ENCODE results near the gene TREH.

DNA sequence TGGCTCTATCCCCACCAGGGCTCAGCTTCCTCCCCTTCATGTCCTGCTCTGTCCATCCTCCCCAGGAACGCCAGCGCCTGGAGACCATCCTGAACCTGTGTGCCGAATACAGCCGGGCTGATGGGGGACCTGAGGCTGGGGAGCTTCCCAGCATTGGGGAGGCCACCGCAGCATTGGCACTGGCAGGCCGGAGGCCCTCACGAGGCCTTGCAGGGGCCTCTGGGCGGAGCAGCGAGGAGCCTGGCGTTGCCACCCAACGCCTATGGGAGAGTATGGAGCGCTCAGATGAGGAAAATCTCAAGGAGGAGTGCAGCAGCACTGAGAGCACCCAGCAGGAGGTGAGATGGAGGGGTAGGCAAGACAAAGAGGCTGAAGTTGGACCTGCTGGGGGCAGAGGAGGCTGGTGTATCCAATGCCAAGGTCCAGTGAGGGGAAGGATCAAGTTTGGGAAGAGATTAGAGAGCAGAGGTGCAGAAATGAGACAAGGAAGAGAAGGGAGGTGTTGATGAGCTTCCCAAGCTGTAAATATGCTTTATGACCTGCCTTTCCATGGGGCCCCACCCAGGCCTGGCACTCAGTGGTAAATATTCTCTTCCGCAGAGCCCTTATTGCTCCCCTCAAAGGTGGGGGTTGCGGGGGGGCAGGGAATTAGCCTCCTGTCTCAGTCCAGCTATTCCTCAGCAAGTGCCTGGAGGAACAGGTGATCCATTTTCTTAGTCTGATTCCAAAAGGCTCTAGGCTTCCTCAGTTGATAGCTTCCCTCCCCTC lies 48.1 kb downstream of the TREH start:
- no peak for TF ChIP-seq POLR2A (IDR thresholded peaks at IDR 0.05; ENCODE audit: low read depth, low read length)
- TF ChIP-seq POLR2AphosphoS5 (IDR thresholded peaks at IDR 0.05; ENCODE audit: low read depth, low read length): no peak
- no peak for TF ChIP-seq TAF1 (IDR thresholded peaks at IDR 0.05; ENCODE audit: borderline replicate concordance, low read depth, low read length)
